K562 (cell line): ENCODE results near the gene HSD3B7. TPM values are rescaled to one million over a fixed set of nuclear protein-coding genes. Genes with fewer than 3 reads are reported as not detected.
A peak's percentile ranks its signal among the peaks of the same experiment; 100 is the strongest.

Source experiments
- ARID3A ChIP-seq: IDR thresholded peaks from 2 replicates; pipeline ENCODE4 v1.6.1; 2012; ENCODE audit warnings: low read depth, low read length, improper control_type of control experiment, borderline replicate concordance
- CHCHD3 ChIP-seq: fragments of 250-450 bp; sonication (Bioruptor Pico); IDR thresholded peaks from 2 replicates; pipeline ENCODE4 v2.1.2; 2022; ENCODE audit warnings: mild to moderate bottlenecking
- DDX20 ChIP-seq: fragments of 450-650 bp; IDR thresholded peaks from 2 replicates; pipeline ENCODE4 v1.6.1; 2016; ENCODE audit warnings: missing genetic modification characterization, low read depth, mild to moderate bottlenecking, missing compliant biosample characterization, moderate library complexity
- E2F1 ChIP-seq: sonication (generic); formaldehyde crosslinking; IDR thresholded peaks from 2 replicates; pipeline ENCODE4 v1.8.1; 2023; ENCODE audit warnings: mild to moderate bottlenecking, missing genetic modification reagents, moderate library complexity
- ETS2 ChIP-seq: IDR thresholded peaks from 2 replicates; pipeline ENCODE4 v1.6.1; 2016; ENCODE audit warnings: borderline replicate concordance, missing genetic modification characterization, mild to moderate bottlenecking, moderate library complexity, missing compliant biosample characterization; ENCODE audit not compliant: poor library complexity, severe bottlenecking
- GABPB2 ChIP-seq: fragments of 250-450 bp; sonication (Bioruptor Pico); conservative IDR thresholded peaks from 2 replicates; pipeline ENCODE4 v1.5.1; 2021; ENCODE audit warnings: mild to moderate bottlenecking
- GATAD2A ChIP-seq: fragments of 450-650 bp; IDR thresholded peaks from 2 replicates; pipeline ENCODE4 v1.6.1; 2017
- HNRNPLL ChIP-seq: fragments of 200-400 bp; formaldehyde crosslinking; IDR thresholded peaks from 2 replicates; pipeline ENCODE4 v1.6.1; 2017; ENCODE audit warnings: low read length, low read depth, mild to moderate bottlenecking; ENCODE audit not compliant: poor library complexity, severe bottlenecking
- MAX ChIP-seq: sonication (generic); formaldehyde crosslinking; IDR thresholded peaks from 2 replicates; pipeline ENCODE4 v1.9.0; 2022; ENCODE audit warnings: mild to moderate bottlenecking, missing genetic modification reagents
- MXI1 ChIP-seq: IDR thresholded peaks from 2 replicates; pipeline ENCODE4 v1.6.1; 2011; ENCODE audit warnings: low read depth, mild to moderate bottlenecking, improper control_type of control experiment, low read length
- NR3C1 ChIP-seq: sonication (generic); formaldehyde crosslinking; IDR thresholded peaks from 2 replicates; pipeline ENCODE4 v1.8.1; 2022; ENCODE audit warnings: missing genetic modification reagents
- PCBP1 ChIP-seq: fragments of 200-400 bp; formaldehyde crosslinking; IDR thresholded peaks from 2 replicates; pipeline ENCODE4 v1.6.1; 2018; ENCODE audit warnings: mild to moderate bottlenecking, low read depth, low read length; ENCODE audit not compliant: poor library complexity, severe bottlenecking
- PHB ChIP-seq: fragments of 250-450 bp; sonication (Bioruptor Pico); IDR thresholded peaks from 2 replicates; pipeline ENCODE4 v1.5.0; 2021
- PHTF2 ChIP-seq: fragments of 250-450 bp; sonication (Bioruptor Pico); IDR thresholded peaks from 2 replicates; pipeline ENCODE4 v1.5.0; 2021; ENCODE audit warnings: mild to moderate bottlenecking
- TGIF2 ChIP-seq: sonication (generic); formaldehyde crosslinking; IDR thresholded peaks from 2 replicates; pipeline ENCODE4 v1.8.1; 2022; ENCODE audit warnings: mild to moderate bottlenecking, missing genetic modification reagents, moderate library complexity
- ZNF445 ChIP-seq: fragments of 250-450 bp; sonication (Bioruptor Pico); IDR thresholded peaks from 2 replicates; pipeline ENCODE4 v1.4.0; 2020; ENCODE audit warnings: low read depth, mild to moderate bottlenecking, moderate library complexity
- ZNF57 ChIP-seq: fragments of 450-650 bp; formaldehyde crosslinking; IDR thresholded peaks from 2 replicates; pipeline ENCODE4 v1.4.0; 2020; ENCODE audit warnings: mild to moderate bottlenecking, moderate library complexity
- polyA plus RNA-seq, 8 experiments: library from polyadenylated mRNA; depleted of rRNA in 4 of 8; stranded (reverse) in 5 of 8; unstranded in 3 of 8; fragments of >200 nt; fragmentation: Nextera tagmentation in 2 of 8; fragmentation: Illumina TruSeq in 1 of 8; extraction: Ambion mirVana in 2 of 8; extraction: Trizol in 1 of 8; gene quantifications; 2 replicates each; pipeline versions ENCODE4 v1.2.1 to v1.2.3, GENCODE V29; 2011 to 2014; ENCODE audit warnings: inconsistent platforms in 1 of 8, missing spikeins in 1 of 8
- total RNA-seq, 7 experiments: library from RNA; depleted of rRNA in 6 of 7; stranded (reverse); fragments of >200 nt in 6 of 7; fragmentation: Illumina TruSeq in 2 of 7; extraction: Trizol in 2 of 7; gene quantifications; 2 replicates each; pipeline versions ENCODE4 v1.2.1 to v1.2.3, GENCODE V29; 2011 to 2021; ENCODE audit warnings: low replicate concordance in 1 of 7
- TF ChIP-seq, protein P1 (sequence below): sonication (generic); formaldehyde crosslinking; IDR thresholded peaks from 2 replicates; pipeline ENCODE4 v1.8.1; 2023; ENCODE audit warnings: mild to moderate bottlenecking, missing genetic modification reagents
- TF ChIP-seq, protein P2 (sequence below): fragments of 450-650 bp; formaldehyde crosslinking; IDR thresholded peaks from 2 replicates; pipeline ENCODE4 v1.4.0; 2020; ENCODE audit warnings: mild to moderate bottlenecking

HSD3B7 gene
- total and polyA plus RNA-seq, 9 of the 15 experiments (the other 6 are each of a cell fraction or from before 2014, with no cell fraction given), result 5.4 to 49.1 (median 23.0) TPM

GRCh38 chr16:30948667-30949649, 36.0 kb upstream of the HSD3B7 start, which contains the start of gene ORAI3 (continued):
- TF ChIP-seq ZNF445 (no peak), PCBP1 (peak; percentile 89), MAX (CRISPR knock-in tag) (no peak), E2F1 (no peak), PHB (CRISPR knock-in tag) (no peak), GATAD2A (no peak), PHTF2 (CRISPR knock-in tag) (no peak), DDX20 (tag) (no peak), ETS2 (tag) (no peak), GABPB2 (no peak), ZNF57 (no peak), CHCHD3 (CRISPR knock-in tag) (no peak), MXI1 (no peak), HNRNPLL (no peak), NR3C1 (no peak; the same call in 1 of the 2 replicates), ARID3A (no peak), TGIF2 (CRISPR knock-in tag) (peak; percentile 15; the same call in 1 of the 2 replicates)
- TF ChIP-seq, protein P1, sequence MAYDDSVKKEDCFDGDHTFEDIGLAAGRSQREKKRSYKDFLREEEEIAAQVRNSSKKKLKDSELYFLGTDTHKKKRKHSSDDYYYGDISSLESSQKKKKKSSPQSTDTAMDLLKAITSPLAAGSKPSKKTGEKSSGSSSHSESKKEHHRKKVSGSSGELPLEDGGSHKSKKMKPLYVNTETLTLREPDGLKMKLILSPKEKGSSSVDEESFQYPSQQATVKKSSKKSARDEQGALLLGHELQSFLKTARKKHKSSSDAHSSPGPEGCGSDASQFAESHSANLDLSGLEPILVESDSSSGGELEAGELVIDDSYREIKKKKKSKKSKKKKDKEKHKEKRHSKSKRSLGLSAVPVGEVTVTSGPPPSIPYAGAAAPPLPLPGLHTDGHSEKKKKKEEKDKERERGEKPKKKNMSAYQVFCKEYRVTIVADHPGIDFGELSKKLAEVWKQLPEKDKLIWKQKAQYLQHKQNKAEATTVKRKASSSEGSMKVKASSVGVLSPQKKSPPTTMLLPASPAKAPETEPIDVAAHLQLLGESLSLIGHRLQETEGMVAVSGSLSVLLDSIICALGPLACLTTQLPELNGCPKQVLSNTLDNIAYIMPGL (CRISPR knock-in tag), result no peak
- TF ChIP-seq, protein P2, sequence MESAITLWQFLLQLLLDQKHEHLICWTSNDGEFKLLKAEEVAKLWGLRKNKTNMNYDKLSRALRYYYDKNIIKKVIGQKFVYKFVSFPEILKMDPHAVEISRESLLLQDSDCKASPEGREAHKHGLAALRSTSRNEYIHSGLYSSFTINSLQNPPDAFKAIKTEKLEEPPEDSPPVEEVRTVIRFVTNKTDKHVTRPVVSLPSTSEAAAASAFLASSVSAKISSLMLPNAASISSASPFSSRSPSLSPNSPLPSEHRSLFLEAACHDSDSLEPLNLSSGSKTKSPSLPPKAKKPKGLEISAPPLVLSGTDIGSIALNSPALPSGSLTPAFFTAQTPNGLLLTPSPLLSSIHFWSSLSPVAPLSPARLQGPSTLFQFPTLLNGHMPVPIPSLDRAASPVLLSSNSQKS, result no peak
